T-helper 2 cell treated with Interferon-gamma antibody and Interleukin-4, amounts not matched to agents 100 ng/mL and 5 ng/mL, for 36 hours (primary cell): ENCODE measurements around the gene DNAH6. TPM values are rescaled to one million over a fixed set of nuclear protein-coding genes. Genes with fewer than 3 reads are reported as not detected.
"Not testable (repeated sequence)": the region's sequence is repeated elsewhere in the genome, so short reads cannot be mapped to it uniquely, and the experiment has no call there.

Experiments used
- intact Hi-C: fragments of 100-400 bp; cut with micrococcal nuclease; formaldehyde crosslinking; loops from one replicate; pipeline ENCODE4 v1.15.1; 2023
- total RNA-seq: library from RNA; stranded (reverse); gene quantifications from 2 replicates; pipeline ENCODE4 v1.2.3, GENCODE V29; 2022

Gene DNAH6
- total RNA-seq, 1 donor from 2014 or later = 0.23 TPM

DNA sequence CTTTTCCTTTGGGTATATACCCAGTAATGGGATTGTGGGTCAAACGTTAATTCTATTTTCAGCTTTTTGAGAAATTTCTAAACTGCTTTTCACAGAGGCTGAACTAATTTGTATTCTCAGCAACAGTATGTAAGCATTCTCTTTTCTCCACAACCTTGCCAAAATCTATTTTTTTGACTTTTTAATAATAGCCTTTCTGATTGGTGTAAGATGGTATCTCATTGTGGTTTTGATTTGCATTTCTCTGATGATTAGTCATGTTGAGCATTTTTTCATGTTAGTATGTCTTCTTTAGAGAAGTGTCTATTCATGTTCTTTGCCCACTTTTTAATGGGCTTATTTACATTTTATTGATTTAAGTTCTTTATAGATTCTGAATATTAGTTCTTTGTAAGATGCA, 219.1 kb downstream of the DNAH6 start:
- intact Hi-C loops = no loop called here

GRCh38 chr2:84741182-84741822, 225.0 kb downstream of the DNAH6 start:
- intact Hi-C loops = loop anchor here (1.0 to 5.0 kb wide), 4 partner anchors 41 to 185 kb away; no protein-coding TSS in a partner anchor

DNA sequence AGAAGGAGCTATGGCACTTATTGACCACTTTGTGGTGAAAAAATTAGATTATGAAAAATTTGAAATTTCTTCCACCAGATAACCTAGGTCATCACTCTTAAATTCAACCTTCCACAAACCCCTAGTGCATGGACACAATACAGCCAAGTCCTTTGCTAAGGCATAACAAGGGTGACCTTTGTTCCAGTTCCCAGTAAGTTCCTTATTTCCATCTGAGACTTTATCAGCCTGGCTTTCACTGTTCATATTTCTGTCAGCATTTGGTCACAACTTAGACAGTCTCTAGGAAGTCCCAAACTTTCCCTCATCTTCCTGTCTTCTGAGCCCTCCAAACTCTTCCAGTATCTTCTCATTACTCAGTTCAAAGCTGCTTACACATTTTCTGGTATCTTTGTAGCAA, 232.0 kb downstream of the DNAH6 start:
- intact Hi-C loops = no loop called here

- intact Hi-C loops = no loop called here
Observed at GRCh38 chr2:84749442-84749841, 233.1 kb downstream of the DNAH6 start.

GRCh38 chr2:84755096-84755495, 238.8 kb downstream of the DNAH6 start:
- intact Hi-C loops = no loop called here

- intact Hi-C loops = no loop called here
Observed at GRCh38 chr2:84757648-84758047, 241.3 kb downstream of the DNAH6 start.

DNA sequence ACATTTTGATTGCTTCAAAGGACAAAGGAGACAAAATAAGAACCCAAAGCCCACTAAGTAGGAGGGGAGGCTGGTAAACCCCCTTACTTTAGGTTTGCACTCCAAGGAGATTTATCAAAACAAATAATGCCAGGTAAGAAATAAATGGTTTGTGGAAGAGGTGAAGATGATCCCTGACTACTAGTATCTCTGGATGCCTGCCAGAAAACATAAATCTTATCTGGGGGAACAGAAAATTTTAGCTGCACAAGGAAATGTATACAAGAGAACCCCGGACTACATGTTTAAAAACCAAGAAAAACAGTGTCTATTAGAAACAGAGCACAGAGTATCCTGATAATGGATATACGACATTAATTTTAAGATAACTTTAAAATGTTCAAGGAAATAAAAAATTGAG, 250.5 kb downstream of the DNAH6 start:
- intact Hi-C loops = no loop called here

DNA sequence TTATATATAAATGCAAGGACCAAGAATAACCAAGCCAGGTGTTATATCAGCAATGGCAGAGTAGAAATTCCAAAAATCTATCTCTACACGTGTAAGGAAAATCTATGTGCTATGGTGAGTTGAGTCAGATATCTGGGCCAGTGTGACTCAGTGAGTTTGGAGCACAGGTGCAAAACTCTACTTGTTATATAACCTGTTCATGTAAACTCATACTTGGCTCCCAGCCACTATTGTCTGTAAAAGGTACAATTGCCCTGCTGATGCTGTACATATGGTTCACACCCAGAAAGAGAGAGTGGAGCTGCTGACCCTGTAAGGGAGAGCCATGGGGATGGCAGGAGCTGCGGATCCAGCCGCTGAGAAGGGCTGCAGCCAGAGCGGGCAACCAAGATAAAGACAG, 252.5 kb downstream of the DNAH6 start:
- intact Hi-C loops = no loop called here

DNA sequence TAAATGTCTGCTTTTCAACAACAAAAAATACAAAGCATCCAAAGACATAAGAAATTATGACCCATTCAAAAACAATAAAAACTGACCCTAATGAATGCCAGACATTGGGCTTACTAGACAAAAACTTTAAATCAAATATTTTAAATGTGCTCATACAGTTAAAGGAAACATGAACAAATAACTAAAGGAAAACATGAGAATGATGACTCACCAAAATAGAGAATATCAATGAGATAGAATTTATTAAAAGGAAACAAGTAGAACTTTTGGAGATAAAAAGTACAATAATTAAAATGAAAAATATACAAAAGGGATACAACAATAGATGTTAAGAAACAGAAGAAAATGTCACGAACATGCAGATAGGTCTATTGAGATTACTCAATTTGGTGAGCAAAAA, 254.0 kb downstream of the DNAH6 start:
- intact Hi-C loops = no loop called here

GRCh38 chr2:84771251-84771650, 255.0 kb downstream of the DNAH6 start:
- intact Hi-C loops = no loop called here

DNA sequence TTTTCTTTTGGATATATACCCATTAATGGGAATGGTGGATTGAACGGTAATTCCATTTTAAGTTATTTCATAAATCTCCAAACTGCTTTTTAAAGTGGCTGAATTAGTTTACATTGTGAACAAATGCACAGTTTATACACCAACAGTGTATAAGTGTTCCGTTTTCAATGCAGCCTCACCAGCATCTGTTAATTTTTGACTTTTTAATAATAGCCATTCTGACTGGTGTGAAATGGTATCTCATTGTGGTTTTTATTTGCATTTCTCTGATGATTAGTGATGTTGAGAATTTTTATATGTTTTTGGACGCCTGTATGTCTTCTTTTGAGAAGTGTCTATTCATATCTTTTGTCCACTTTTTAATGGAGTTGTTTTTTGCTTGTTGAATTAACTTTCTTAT, 257.3 kb downstream of the DNAH6 start:
- intact Hi-C loops = not testable (repeated sequence)

- intact Hi-C loops = no loop called here
Observed at GRCh38 chr2:84776011-84776410, 259.7 kb downstream of the DNAH6 start.

DNA sequence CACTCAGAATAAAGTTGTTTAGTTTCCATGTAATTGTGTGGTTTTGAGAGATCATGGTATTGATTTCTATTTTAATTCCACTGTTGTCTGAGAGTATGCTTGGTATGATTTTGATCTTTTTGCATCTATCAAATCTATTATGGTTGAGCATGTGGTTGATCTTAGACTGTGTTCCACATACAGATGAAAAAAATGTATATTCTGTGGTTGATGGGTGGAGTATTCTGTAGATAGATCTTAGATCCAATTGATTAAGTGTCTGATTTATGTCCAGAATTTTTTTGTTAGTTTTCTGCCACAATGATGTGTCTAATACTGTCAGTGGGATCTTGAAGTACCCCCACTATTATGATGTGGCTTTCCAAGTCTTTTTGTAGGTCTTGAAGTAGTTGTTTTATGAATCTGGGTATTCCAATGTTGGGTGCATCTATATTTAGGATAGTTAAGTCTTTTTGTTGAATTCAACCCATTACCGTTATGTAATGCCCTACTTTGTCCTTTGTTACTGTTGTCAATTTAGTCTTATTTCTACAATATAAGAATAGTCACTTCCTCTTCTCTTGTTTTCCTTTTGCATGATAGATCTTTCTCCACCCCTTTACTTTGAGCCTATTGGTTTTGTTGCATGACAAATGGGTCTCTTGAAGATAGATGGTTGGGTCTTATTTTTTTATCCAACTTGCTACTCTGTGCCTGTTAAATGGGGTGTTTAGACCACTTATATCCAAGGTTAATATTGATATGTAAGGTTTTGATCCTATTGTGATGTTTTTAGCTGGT, 262.8 kb downstream of the DNAH6 start:
- intact Hi-C loops = loop anchor here (1.0 kb wide), 1 partner anchor 263 kb away; the partner anchor contains the start of gene DNAH6

DNA sequence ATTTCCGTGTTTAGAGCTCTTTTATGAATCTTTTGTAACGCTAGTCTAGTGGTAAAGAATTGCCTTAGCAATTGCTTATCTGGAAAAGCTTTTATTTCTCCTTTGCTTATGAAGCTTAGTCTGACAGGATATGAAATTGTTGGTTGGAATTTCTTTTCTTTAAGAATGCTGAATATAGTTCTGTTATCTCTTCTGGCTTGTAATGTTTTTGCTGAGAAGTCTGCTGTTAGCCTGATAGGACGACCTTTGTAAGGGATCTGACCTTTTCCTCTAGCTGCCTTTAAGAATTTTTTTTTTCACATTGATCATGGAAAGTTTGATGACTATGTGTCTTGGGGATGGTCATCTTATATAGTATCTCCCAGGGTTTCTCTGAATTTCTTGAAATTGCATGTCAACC, 263.5 kb downstream of the DNAH6 start:
- intact Hi-C loops = loop anchor here (1.0 to 5.0 kb wide), 4 partner anchors 37 to 263 kb away; partner anchors contain the start of genes DNAH6 and TMSB10

DNA sequence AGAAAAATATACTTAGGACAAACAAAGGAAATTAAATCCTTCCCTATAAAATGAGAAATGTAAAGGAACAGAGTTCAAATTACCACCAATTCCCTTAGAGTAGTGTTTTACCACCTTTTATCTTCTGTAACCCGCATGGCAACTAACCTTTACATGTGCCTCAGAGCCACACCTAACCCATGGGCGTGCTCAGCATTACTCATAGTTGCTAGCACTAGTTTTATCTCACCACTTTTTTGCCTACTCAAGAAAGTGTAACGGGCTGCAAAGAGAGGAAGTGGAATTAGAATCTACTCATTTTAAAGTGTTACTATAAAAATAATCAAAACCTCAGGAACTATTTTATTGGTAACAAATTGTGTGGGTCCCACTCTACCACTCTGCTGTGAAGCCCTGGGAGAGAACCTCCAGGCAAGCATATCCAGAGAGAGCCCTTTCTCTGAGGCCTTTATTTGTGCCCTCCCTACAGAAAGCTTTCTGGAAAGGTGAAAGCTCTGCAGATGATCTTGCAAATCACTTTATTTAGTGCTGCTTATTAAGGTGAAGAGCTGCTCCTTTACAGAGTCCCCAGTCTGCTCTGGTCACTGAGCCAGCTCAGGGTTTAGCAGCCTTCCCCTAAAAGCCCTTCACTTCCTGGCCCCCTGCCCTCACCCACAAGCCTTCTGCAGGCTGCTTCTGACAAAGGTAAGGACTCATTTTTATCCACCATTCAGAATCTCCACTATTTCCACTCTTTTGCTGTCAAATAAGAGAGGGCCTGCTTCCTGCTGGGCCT, 265.8 kb downstream of the DNAH6 start:
- intact Hi-C loops = loop anchor here (1.0 to 5.0 kb wide), 7 partner anchors 40 to 323 kb away; partner anchors contain the start of genes SUCLG1 and TMSB10

DNA sequence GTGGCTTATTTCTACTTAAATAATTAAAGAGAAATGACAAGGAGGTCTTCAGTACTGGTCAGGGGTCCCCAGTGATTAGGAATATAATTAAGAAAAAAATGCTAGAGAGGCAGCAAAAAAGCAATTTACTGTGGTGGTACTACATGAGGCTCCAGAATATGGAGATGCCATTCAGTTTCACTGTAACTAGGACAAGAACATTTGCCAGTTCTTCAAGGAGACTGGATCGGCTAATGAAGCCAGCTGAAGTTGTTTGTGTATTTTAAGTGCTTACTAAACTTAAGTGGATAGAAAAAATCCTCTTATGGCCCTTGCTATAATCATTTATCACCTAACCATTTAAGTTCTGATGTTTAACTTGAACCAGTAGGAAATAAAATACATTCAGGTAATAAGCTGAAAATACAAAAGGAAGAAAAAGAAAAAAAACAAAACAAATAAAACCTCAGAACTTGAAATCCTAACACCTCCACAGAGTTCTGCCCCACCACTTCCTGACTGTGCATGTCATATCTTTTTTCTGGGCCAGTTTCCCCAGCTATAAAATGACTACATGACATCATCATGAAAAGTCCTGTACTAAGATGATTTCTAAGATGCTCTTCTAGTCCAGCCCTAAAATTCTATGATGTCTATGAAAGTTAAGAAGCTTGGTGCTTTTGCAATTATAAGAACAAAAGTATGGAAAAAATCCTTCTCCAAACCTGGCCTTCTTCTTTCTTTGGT, 266.6 kb downstream of the DNAH6 start:
- intact Hi-C loops = loop anchor here (1.0 to 5.0 kb wide), 7 partner anchors 41 to 324 kb away; partner anchors contain the start of genes SUCLG1 and TMSB10

DNA sequence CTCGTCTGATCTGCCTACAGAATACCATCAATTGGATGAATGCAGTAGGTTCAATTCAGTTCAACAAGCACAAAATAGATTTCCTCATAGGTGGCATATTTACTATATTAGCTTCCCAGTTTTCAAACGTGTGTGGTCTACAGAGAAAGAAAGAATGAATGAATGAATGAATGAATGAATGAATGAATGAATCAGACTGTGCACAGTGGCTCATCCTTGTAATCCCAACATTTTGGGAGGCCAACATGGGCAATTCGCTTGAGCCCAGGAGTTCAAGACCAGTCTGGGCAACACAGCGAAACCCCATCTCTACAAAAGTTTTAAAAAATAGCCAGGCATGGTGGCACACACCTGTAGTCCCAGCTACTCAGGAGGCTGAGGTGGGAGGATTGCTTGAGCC, 269.7 kb downstream of the DNAH6 start:
- intact Hi-C loops = no loop called here

DNA sequence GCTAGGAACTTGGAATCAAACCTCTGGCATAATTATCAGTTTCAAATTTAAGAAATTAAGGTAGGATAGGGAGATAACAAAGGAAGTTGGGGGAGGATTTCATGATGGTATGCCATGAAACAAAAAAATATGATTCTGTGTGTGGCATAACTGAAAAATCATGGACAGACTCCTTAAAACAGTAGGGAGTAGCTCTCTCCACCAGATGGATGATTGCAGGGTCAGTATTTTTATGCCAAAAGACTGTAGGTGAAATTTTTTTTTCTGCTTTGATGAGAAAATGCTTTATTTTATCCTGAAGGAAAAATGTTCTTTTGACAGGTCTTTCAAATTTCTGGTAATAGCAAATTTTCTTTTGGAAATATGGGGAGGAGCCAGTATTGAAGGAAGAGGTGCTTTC, 270.3 kb downstream of the DNAH6 start:
- intact Hi-C loops = no loop called here

DNA sequence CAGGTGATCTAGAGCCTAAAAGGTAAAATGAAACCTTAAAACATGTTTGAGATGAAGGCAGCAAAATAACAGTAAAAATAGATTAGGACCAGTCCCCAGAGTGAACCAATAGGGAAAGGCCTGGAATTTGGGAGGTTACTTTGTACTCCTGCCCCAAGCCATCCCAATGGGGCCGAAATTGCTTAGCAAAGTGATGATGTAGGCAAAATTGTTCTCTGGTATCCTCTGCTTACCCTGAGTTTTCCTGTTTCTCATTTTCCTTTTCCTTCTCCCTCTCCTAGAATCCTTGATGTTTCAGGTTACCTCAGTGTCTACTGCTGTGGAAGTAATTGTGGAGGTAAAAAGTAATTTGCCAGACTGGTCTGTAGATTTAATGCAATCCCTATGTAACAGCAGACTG, 271.7 kb downstream of the DNAH6 start:
- intact Hi-C loops = no loop called here

DNA sequence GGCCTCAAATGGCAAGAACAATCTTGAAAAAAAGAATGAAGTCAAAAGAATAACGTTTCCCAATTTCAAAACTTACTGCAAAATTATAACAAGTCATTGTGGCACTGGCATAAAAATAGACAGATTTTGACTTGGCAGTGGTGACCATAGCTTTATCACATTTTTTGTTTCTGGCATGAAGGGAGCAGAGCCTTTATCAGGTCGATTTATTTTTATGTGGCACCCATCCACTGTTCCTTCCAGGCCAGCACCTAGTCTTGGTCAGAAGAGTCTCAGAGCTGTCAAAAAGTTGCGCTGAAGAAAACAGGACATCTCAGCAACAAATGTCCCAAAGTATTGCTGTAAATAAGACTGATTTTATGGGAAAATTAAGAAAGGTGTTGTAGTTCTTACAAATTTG, 272.2 kb downstream of the DNAH6 start:
- intact Hi-C loops = no loop called here

- intact Hi-C loops = no loop called here
Observed at GRCh38 chr2:84792856-84793522, 276.7 kb downstream of the DNAH6 start.
